ENCODE data around the gene DSTYK.
A peak's percentile ranks its signal among the peaks of the same experiment; 100 is the strongest.
"Not testable (repeated sequence)": the region's sequence is repeated elsewhere in the genome, so short reads cannot be mapped to it uniquely, and the experiment has no call there.

DSTYK gene

GRCh38 chr1:205240118-205240517, 28.6 kb upstream of the DSTYK start:
- no peak for DNase-seq

GRCh38 chr1:205239078-205239477, 27.6 kb upstream of the DSTYK start:
- DNase-seq, result no peak

- peak; percentile 59 for DNase-seq
Measured at GRCh38 chr1:205237526-205238484, 26.3 kb upstream of the DSTYK start.

GRCh38 chr1:205236951-205237475, 25.5 kb upstream of the DSTYK start:
- no peak for DNase-seq

- no peak for DNase-seq
Measured at GRCh38 chr1:205236526-205236925, 25.0 kb upstream of the DSTYK start.

- no peak for DNase-seq
Measured at GRCh38 chr1:205235951-205236350, 24.4 kb upstream of the DSTYK start.

GRCh38 chr1:205233986-205234385, 22.5 kb upstream of the DSTYK start:
- DNase-seq, result not testable (repeated sequence)

GRCh38 chr1:205232945-205233397, 21.5 kb upstream of the DSTYK start:
- peak; percentile 45 for DNase-seq

GRCh38 chr1:205232127-205232820, 20.8 kb upstream of the DSTYK start:
- DNase-seq, result no peak

- no peak for DNase-seq
Measured at GRCh38 chr1:205230982-205231381, 19.5 kb upstream of the DSTYK start.

- DNase-seq, result no peak
Measured at GRCh38 chr1:205229916-205230700, 18.6 kb upstream of the DSTYK start.

- DNase-seq, result peak; percentile 86
Measured at GRCh38 chr1:205229399-205229871, 17.9 kb upstream of the DSTYK start.

- no peak for DNase-seq
Measured at GRCh38 chr1:205228093-205228521, 16.6 kb upstream of the DSTYK start.

- DNase-seq, result peak; percentile 87
Measured at GRCh38 chr1:205227584-205228013, 16.1 kb upstream of the DSTYK start, which contains the start of gene TMCC2. Gene TMCC2, plus strand, starts transcription at chr1:205227946. Its CDS starts 619 bp downstream, at chr1:205228565.

GRCh38 chr1:205226868-205227583, 15.5 kb upstream of the DSTYK start:
- DNase-seq, result no peak

- no peak for DNase-seq
Measured at GRCh38 chr1:205225901-205226765, 14.6 kb upstream of the DSTYK start.

- DNase-seq, result no peak
Measured at GRCh38 chr1:205224736-205225135, 13.2 kb upstream of the DSTYK start.

- DNase-seq, result no peak
Measured at GRCh38 chr1:205220421-205220820, 8.9 kb upstream of the DSTYK start.

- no peak for DNase-seq
Measured at GRCh38 chr1:205217418-205217817, 5.9 kb upstream of the DSTYK start.

GRCh38 chr1:205216588-205216987, 5.1 kb upstream of the DSTYK start:
- DNase-seq, result no peak

GRCh38 chr1:205214756-205215155, 3.3 kb upstream of the DSTYK start:
- DNase-seq, result no peak
